HepG2 (cell line): ENCODE results near the gene ZNF189. TPM values are rescaled to one million over a fixed set of nuclear protein-coding genes. Genes with fewer than 3 reads are reported as not detected.
A peak's percentile ranks its signal among the peaks of the same experiment; 100 is the strongest.

Source experiments
- ARNT2 ChIP-seq: sonication (generic); formaldehyde crosslinking; IDR thresholded peaks from 2 replicates; pipeline ENCODE4 v1.8.0; 2022; ENCODE audit warnings: mild to moderate bottlenecking, low read depth, missing genetic modification reagents, moderate library complexity
- CCAR2 ChIP-seq: fragments of 200-400 bp; formaldehyde crosslinking; optimal IDR thresholded peaks from 2 replicates; pipeline ENCODE3; 2018; ENCODE audit warnings: low read depth, mild to moderate bottlenecking, low read length, moderate library complexity
- HMG20A ChIP-seq: IDR thresholded peaks from 2 replicates; pipeline ENCODE4 v1.6.1; 2016; ENCODE audit warnings: borderline replicate concordance
- LRRFIP1 ChIP-seq: sonication (generic); formaldehyde crosslinking; conservative IDR thresholded peaks from 2 replicates; pipeline ENCODE4 v1.4.0; 2020; ENCODE audit warnings: missing genetic modification reagents
- MTA1 ChIP-seq: sonication (generic); formaldehyde crosslinking; IDR thresholded peaks from 2 replicates; pipeline ENCODE4 v1.4.0; 2020; ENCODE audit warnings: missing genetic modification reagents, mild to moderate bottlenecking, borderline replicate concordance
- MXI1 ChIP-seq: IDR thresholded peaks from 3 replicates; pipeline ENCODE4 v1.6.1; 2012; ENCODE audit warnings: low read depth, low read length, inconsistent platforms, borderline replicate concordance
- PRMT3 ChIP-seq: sonication (generic); formaldehyde crosslinking; IDR thresholded peaks from 2 replicates; pipeline ENCODE4 v1.8.1; 2022; ENCODE audit warnings: low read depth, mild to moderate bottlenecking, moderate library complexity, missing genetic modification reagents, borderline replicate concordance
- SMAD9 ChIP-seq: sonication (generic); formaldehyde crosslinking; IDR thresholded peaks from 2 replicates; pipeline ENCODE4 v1.5.1; 2020; ENCODE audit warnings: mild to moderate bottlenecking, missing genetic modification reagents
- TEAD3 ChIP-seq: optimal IDR thresholded peaks from 2 replicates; pipeline ENCODE3; 2016; ENCODE audit warnings: borderline replicate concordance
- TERF1 ChIP-seq: sonication (generic); formaldehyde crosslinking; IDR thresholded peaks from 2 replicates; pipeline ENCODE4 v1.8.0; 2022; ENCODE audit warnings: mild to moderate bottlenecking, missing genetic modification reagents, moderate library complexity
- TMF1 ChIP-seq: sonication (generic); formaldehyde crosslinking; IDR thresholded peaks from 2 replicates; pipeline ENCODE4 v1.8.1; 2022; ENCODE audit warnings: low read depth, missing genetic modification reagents
- TOE1 ChIP-seq: sonication (generic); formaldehyde crosslinking; IDR thresholded peaks from 2 replicates; pipeline ENCODE4 v1.4.0; 2020; ENCODE audit warnings: mild to moderate bottlenecking, missing genetic modification reagents
- ZFP36L2 ChIP-seq: sonication (generic); formaldehyde crosslinking; IDR thresholded peaks from 2 replicates; pipeline ENCODE4 v1.4.0; 2020; ENCODE audit warnings: missing genetic modification reagents
- ZNF570 ChIP-seq: sonication (generic); formaldehyde crosslinking; IDR thresholded peaks from 2 replicates; pipeline ENCODE4 v1.4.0; 2020; ENCODE audit warnings: mild to moderate bottlenecking, missing genetic modification reagents, borderline replicate concordance
- ZNF770 ChIP-seq: sonication (generic); formaldehyde crosslinking; IDR thresholded peaks from 2 replicates; pipeline ENCODE4 v1.5.0; 2020; ENCODE audit warnings: mild to moderate bottlenecking, missing genetic modification reagents
- ZSCAN9 ChIP-seq: IDR thresholded peaks from 2 replicates; pipeline ENCODE4 v1.6.1; 2016; ENCODE audit warnings: borderline replicate concordance
- polyA plus RNA-seq, 8 experiments: library from polyadenylated mRNA; depleted of rRNA in 3 of 8; stranded (reverse) in 7 of 8; unstranded in 1 of 8; fragments of >200 nt; fragmentation: Illumina TruSeq in 4 of 8; extraction: Trizol in 4 of 8; gene quantifications; 2 replicates each; pipeline versions ENCODE4 v1.2.1 to v1.2.3, GENCODE V29; 2011 to 2016; ENCODE audit warnings: low read depth in 4 of 8, missing spikeins in 1 of 8, mixed read lengths in 1 of 8; ENCODE audit not compliant: insufficient read depth in 1 of 8
- total RNA-seq, 5 experiments: library from RNA; depleted of rRNA; stranded (reverse); fragments of >200 nt; fragmentation: Illumina TruSeq; extraction: Trizol; gene quantifications; 2 replicates each; pipeline ENCODE4 v1.2.3, GENCODE V29; 2016; ENCODE audit warnings: low read depth in 1 of 5
- TF ChIP-seq, protein P1 (sequence below): sonication (generic); formaldehyde crosslinking; IDR thresholded peaks from 2 replicates; pipeline ENCODE4 v1.4.0; 2020; ENCODE audit warnings: missing genetic modification reagents, borderline replicate concordance

ZNF189 gene
- total and polyA plus RNA-seq, 2 of the 13 experiments (the other 11 are each of a cell fraction or from before 2014, with no cell fraction given): 8.4 to 50.0 TPM

- no peak for TF ChIP-seq SMAD9 (CRISPR knock-in tag)
- TF ChIP-seq TERF1 (CRISPR knock-in tag): no peak
- TF ChIP-seq ZFP36L2 (CRISPR knock-in tag): no peak
- TF ChIP-seq ZNF570: no peak; the same call in 1 of the 2 replicates
- TF ChIP-seq CCAR2: peak; percentile 18
- TF ChIP-seq, protein P1, sequence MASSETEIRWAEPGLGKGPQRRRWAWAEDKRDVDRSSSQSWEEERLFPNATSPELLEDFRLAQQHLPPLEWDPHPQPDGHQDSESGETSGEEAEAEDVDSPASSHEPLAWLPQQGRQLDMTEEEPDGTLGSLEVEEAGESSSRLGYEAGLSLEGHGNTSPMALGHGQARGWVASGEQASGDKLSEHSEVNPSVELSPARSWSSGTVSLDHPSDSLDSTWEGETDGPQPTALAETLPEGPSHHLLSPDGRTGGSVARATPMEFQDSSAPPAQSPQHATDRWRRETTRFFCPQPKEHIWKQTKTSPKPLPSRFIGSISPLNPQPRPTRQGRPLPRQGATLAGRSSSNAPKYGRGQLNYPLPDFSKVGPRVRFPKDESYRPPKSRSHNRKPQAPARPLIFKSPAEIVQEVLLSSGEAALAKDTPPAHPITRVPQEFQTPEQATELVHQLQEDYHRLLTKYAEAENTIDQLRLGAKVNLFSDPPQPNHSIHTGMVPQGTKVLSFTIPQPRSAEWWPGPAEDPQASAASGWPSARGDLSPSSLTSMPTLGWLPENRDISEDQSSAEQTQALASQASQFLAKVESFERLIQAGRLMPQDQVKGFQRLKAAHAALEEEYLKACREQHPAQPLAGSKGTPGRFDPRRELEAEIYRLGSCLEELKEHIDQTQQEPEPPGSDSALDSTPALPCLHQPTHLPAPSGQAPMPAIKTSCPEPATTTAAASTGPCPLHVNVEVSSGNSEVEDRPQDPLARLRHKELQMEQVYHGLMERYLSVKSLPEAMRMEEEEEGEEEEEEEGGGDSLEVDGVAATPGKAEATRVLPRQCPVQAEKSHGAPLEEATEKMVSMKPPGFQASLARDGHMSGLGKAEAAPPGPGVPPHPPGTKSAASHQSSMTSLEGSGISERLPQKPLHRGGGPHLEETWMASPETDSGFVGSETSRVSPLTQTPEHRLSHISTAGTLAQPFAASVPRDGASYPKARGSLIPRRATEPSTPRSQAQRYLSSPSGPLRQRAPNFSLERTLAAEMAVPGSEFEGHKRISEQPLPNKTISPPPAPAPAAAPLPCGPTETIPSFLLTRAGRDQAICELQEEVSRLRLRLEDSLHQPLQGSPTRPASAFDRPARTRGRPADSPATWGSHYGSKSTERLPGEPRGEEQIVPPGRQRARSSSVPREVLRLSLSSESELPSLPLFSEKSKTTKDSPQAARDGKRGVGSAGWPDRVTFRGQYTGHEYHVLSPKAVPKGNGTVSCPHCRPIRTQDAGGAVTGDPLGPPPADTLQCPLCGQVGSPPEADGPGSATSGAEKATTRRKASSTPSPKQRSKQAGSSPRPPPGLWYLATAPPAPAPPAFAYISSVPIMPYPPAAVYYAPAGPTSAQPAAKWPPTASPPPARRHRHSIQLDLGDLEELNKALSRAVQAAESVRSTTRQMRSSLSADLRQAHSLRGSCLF (CRISPR knock-in tag): no peak
- TF ChIP-seq TOE1 (CRISPR knock-in tag): no peak
- TF ChIP-seq LRRFIP1: no peak
- TF ChIP-seq MTA1 (CRISPR knock-in tag): 0 out of 2 replicates have a peak, but pooled peaks have one; percentile 15
- TF ChIP-seq TEAD3 (CRISPR knock-in tag): peak; percentile 74
- peak; percentile 39; the same call in 1 of the 2 replicates for TF ChIP-seq ZNF770
- peak; percentile 34 for TF ChIP-seq ZSCAN9 (CRISPR knock-in tag)
- no peak for TF ChIP-seq TMF1 (CRISPR knock-in tag)
- TF ChIP-seq MXI1: peak; percentile 67; the same call in 2 of the 3 replicates
- TF ChIP-seq HMG20A (CRISPR knock-in tag): no peak
- TF ChIP-seq ARNT2 (CRISPR knock-in tag): no peak
- peak; percentile 88; the same call in 1 of the 2 replicates for TF ChIP-seq PRMT3 (CRISPR knock-in tag)
These were observed at the start of gene ZNF189, which contains the start of gene MRPL50 (continued) for GRCh38 chr9:101398068-101398929.
